Pancreas (tissue), 10 donors: ENCODE measurements around the gene IFT22. TPM values are rescaled to one million over a fixed set of nuclear protein-coding genes. Genes with fewer than 3 reads are reported as not detected.

ENCODE experiments used
- ATAC-seq, 4 donors: fragments of 200-7000 bp; cut with Tn5 transposase; one replicate each; pipeline versions ENCODE4 v1.8.0 to v1.9.1; 2020; ENCODE audit warnings: mild to moderate bottlenecking in 4 of 4, moderate library complexity in 4 of 4
- DNase-seq, 6 donors: peaks; one replicate each; pipeline ENCODE4 v3.0.0-alpha.2; 2020
- FAIRE-seq: peaks from 2 replicates; lab custom pipeline; 2012; peaks lifted over from hg19 to GRCh38; lab: Jason Lieb, UNC
- H3K27ac ChIP-seq, 4 donors: fragments of 200-600 bp; sonication (generic); 1 replicate in 3 of 4; 2 replicates in 1 of 4; pipeline versions ENCODE4 v1.5.0 to v1.8.0; 2020
- H3K27me3 ChIP-seq, 4 donors: fragments of 200-600 bp; one replicate each; pipeline ENCODE4 v1.8.0; 2021
- H3K36me3 ChIP-seq, 3 donors: fragments of 200-600 bp; sonication (generic) in 1 of 3; one replicate each; pipeline versions ENCODE4 v1.5.0 to v1.8.0; 2020 to 2021
- H3K4me1 ChIP-seq, 3 donors: fragments of 200-600 bp; one replicate each; pipeline ENCODE4 v1.8.0; 2021
- H3K4me3 ChIP-seq, 4 donors: fragments of 200-600 bp; sonication (generic) in 2 of 4; one replicate each; pipeline versions ENCODE4 v1.5.0 to v1.8.0; 2020 to 2021
- H3K9me3 ChIP-seq, 4 donors: fragments of 200-600 bp; one replicate each; pipeline ENCODE4 v1.8.0; 2021
- WGBS, 2 donors: extraction: QIAGEN DNeasy Blood & Tissue Kit; methylation state at CpG; one replicate each; pipeline ENCODE4 v1.1.7; 2013; 5-methylcytosine and 5-hydroxymethylcytosine counted together
- intact Hi-C, 3 donors: fragments of 100-400 bp; cut with DNase I; formaldehyde crosslinking; loops; one replicate each; pipeline versions ENCODE4 v1.11.1 to v1.14.2; 2022
- polyA plus RNA-seq, 2 donors: library from polyadenylated mRNA; stranded (reverse); fragments of 200-250 nt; gene quantifications; one replicate each; pipeline ENCODE4 v1.2.3, GENCODE V29; 2013
- total RNA-seq, 6 donors: library from RNA; stranded (reverse); fragmentation: NEBNext Ultra II Directional in 4 of 6; extraction: Animal tissue kit (Norgen Biotek cat#: 25700) in 4 of 6; gene quantifications; one replicate each; pipeline versions ENCODE4 v1.2.1 to v1.2.4, GENCODE V29; 2021 to 2023
- TF ChIP-seq, protein P1 (sequence below), 4 donors: fragments of 200-600 bp; sonication (generic) in 3 of 4; IDR thresholded peaks; one replicate each; pipeline versions ENCODE4 v1.5.0 to v1.8.0; 2021; ENCODE audit warnings: antibody characterized with exemption in 4 of 4
- donor health status: healthy with polysubstance abuse.
- donor health status: DM: no; HTN: no; CAD: no; lungs with moderate emphysema.
- donor health status: DM: no; HTN: no; CAD: no.
- donor health status: control.
- donor health status: control.
- donor health status: Bipolar disorder and iron deficiency.
- donor health status: DM: yes; HTN: yes; CAD: no.
- donor health status: DM: no; HTN: no; CAD: no.
- donor health status: DM: no; HTN: no; CAD: no.
- donor health status: DM: yes; HTN: yes; CAD: no.

The IFT22 gene
- total and polyA plus RNA-seq, 8 donors: 10.4 to 22.9 (median 13.3) TPM

DNA sequence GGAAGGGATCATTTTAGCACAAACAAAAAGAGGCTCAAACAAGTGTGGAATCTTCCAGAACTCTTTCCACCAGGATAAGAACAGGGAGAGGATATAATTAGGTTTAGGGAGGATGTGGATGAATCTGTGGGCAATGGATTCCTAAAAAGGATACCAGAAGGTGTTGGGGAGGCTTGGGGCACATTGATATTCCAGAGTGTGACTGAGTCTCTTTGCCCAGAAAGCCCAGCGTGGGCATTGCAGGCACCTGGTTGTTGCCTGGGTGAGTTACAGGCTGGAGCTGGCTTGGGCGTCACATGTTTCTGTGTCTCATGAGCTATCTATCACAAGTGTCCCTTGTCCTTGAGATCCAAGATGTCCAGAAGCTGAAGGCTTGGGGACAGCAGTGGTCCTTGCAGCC, 44.3 kb upstream of the IFT22 start:
- H3K27me3 ChIP-seq: no peaks in the 10 kb centered on the region
- no peak overlapping the region for H3K4me3 ChIP-seq
- H3K9me3 ChIP-seq: no peaks in the 10 kb centered on the region
- FAIRE-seq (no peak), ATAC-seq (no peak), DNase-seq (peak in 1 of 6 donors; percentile 28)
- no peaks in the 10 kb centered on the region for H3K36me3 ChIP-seq
- peaks cover 0 to 5% (median 0%) of the 10 kb centered on the region in 3 donors for H3K4me1 ChIP-seq
- WGBS, 2 donors: 88 to 94% methylated on average over 2 of the region's 2 CpGs
- intact Hi-C loops: no loop called here
- TF ChIP-seq, protein P1, sequence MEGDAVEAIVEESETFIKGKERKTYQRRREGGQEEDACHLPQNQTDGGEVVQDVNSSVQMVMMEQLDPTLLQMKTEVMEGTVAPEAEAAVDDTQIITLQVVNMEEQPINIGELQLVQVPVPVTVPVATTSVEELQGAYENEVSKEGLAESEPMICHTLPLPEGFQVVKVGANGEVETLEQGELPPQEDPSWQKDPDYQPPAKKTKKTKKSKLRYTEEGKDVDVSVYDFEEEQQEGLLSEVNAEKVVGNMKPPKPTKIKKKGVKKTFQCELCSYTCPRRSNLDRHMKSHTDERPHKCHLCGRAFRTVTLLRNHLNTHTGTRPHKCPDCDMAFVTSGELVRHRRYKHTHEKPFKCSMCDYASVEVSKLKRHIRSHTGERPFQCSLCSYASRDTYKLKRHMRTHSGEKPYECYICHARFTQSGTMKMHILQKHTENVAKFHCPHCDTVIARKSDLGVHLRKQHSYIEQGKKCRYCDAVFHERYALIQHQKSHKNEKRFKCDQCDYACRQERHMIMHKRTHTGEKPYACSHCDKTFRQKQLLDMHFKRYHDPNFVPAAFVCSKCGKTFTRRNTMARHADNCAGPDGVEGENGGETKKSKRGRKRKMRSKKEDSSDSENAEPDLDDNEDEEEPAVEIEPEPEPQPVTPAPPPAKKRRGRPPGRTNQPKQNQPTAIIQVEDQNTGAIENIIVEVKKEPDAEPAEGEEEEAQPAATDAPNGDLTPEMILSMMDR (IDR thresholded peaks at IDR 0.05): no peak
- H3K27ac ChIP-seq: no peak overlapping the region

DNA sequence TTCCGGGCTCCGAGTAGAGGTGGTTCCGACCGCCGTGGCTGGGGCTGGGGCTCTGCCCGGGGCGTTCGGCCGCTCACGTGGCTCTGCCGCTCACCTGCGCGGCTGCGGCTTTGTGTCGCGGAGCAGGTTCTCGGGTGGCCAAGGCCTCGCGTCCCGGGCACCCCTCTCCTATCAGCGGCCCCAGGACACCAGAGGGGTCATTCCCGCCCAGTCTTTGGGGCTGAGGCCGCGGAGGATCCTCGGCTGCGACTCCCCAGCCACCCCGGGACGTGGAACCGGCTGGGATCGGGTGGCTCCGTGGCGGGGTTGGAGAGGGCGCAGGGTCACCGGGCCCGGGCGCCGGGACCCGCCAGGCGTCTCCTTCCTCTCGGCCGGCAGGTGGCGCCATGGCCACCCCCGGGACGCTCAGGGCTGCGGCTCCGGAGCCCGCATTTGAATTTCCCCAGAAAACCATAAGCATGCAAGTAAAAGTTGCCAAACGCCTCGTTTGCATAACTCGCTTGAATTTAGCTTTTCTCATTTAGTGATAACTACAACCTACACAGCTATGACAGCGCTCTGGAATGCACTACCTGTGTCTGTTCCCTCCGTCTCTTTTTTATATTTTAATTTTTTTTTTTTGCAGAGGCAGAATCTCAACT, 42.2 kb upstream of the IFT22 start:
- ATAC-seq: peak; percentile 93 to 98 (median 96)
- WGBS, 2 donors: 1 to 2% methylated on average over 47 to 52 of the region's 52 CpGs
- FAIRE-seq: no peak
- TF ChIP-seq, protein P1 (IDR thresholded peaks at IDR 0.05): peak; percentile 93 to 97 (median 96)
- no peaks in the 10 kb centered on the region for H3K9me3 ChIP-seq
- DNase-seq: peak; percentile 53 to 92 (median 74)
- H3K36me3 ChIP-seq: no peaks in the 10 kb centered on the region
- H3K27me3 ChIP-seq: no peaks in the 10 kb centered on the region
- peaks cover 0 to 5% (median 0%) of the 10 kb centered on the region in 3 donors for H3K4me1 ChIP-seq
- peak overlapping the region in 2 of 4 donors; percentile 70 to 71 for H3K27ac ChIP-seq
- H3K4me3 ChIP-seq: peak overlapping the region; percentile 37 to 67 (median 56)
- intact Hi-C loops: no loop called here

DNA sequence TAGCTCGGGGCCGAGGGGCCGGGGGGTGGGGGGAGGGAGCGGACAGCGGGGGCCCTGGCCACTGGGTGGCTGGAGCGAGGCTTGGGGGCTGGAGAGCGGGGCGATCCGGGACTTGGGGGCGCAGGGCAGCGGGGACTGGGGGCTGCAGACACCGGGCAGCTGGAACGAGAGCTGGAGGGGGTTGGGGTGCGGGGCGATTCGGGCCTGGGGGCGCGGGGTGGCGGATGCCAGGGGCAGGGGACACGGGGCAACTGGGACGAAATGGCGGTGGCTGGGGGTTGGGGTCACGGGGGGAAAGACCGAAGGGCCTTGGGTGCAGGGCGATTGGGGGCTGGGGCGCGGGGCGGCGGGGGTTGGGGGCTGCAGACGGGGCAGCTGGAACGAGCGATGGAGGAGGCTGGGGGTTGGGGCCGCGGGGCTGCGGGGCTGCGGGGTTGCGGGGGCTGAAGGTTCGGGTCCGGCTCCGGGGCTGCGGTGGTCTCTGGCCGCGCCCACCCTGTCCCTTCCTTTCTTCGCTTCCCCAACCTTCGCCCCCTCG, 41.7 kb upstream of the IFT22 start:
- FAIRE-seq (no peak), DNase-seq (peak in 2 of 6 donors; percentile 20 to 30), ATAC-seq (peak in 3 of 4 donors; percentile 28 to 66 (median 50))
- H3K27ac ChIP-seq: peak overlapping the region in 2 of 4 donors; percentile 70 to 71
- TF ChIP-seq, protein P1 (IDR thresholded peaks at IDR 0.05): no peak
- intact Hi-C loops: no loop called here
- H3K4me1 ChIP-seq: peaks cover 0 to 5% (median 0%) of the 10 kb centered on the region in 3 donors
- no peaks in the 10 kb centered on the region for H3K36me3 ChIP-seq
- peak overlapping the region; percentile 37 to 67 (median 56) for H3K4me3 ChIP-seq
- WGBS, 2 donors: 1% methylated on average over 19 to 38 of the region's 46 CpGs
- no peaks in the 10 kb centered on the region for H3K27me3 ChIP-seq
- H3K9me3 ChIP-seq: no peaks in the 10 kb centered on the region

DNA sequence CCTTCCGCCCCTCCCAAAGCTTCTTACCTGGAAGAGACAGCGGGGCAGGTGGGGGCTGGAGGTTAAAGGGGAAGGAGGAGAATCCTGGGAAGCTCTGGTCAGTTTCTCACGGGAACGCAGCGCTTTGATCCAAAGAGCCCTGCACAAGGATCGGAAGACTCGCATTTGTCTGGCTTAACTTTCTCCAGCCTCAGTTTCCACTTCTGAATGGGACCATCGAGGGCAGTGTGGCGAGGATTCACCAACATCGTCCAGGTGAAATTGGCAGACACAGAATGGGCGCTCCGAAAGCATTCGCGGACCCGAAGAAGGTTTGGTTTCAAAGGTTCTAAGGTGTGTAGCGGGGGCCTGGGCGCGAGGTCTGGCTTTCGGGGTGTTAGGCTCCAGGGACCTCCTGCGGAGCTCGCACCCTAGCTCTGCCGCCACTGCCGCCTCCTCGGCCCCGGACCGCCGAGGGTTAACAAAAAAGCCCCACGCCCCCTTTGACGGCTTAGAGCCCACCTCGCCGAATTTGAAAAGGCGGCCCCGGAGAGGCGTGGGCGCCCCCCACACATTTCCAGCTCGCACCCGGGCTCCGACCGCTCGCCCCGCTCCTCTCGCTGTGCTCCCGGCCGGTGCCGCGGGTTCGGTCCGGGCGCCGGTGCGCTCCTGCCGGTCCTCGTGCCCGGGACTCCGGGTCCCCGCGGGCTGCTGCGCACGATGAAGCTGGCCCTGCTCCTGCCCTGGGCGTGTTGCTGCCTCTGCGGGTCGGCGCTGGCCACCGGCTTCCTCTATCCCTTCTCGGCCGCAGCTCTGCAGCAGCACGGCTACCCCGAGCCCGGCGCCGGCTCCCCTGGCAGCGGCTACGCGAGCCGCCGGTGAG, 41.0 kb upstream of the IFT22 start, which contains the start of gene COL26A1:
COL26A1 (plus strand) TSS at position 542 of the 862 bp plus-strand sequence; CDS start at position 700, 158 bp downstream.
- Histone ChIP-seq H3K4me3 (peak within 1 kb of the TSS; percentile 37 to 67 (median 56)), H3K27me3 (no peaks in the 10 kb centered on the region), H3K4me1 (peaks cover 0 to 5% (median 0%) of the 10 kb centered on the region in 3 donors), H3K36me3 (no peaks in the 10 kb centered on the region), H3K9me3 (no peaks in the 10 kb centered on the region), H3K27ac (peak within 1 kb of the TSS in 2 of 4 donors; percentile 70 to 71)
- peak; percentile 65 to 81 (median 76) for ATAC-seq
- peak; percentile 23 to 87 (median 48) for DNase-seq
- FAIRE-seq: no peak
- 17 to 23% methylated on average over 58 to 76 of the region's 76 CpGs for WGBS, 2 donors
- TF ChIP-seq, protein P1 (IDR thresholded peaks at IDR 0.05): no peak
- intact Hi-C loops: no loop called here
